Type B pancreatic cell (in vitro differentiated cells): Measurements from ENCODE around the gene APLP2. TPM values are rescaled to one million over a fixed set of nuclear protein-coding genes. Genes with fewer than 3 reads are reported as not detected.

Experiments
- DNase-seq: peaks from one replicate; pipeline ENCODE4 v3.0.0; 2021; ENCODE audit warnings: mixed read lengths; ENCODE audit not compliant: unreplicated experiment; ENCODE audit errors: extremely low spot score
- H3K27ac Mint-ChIP-seq: 2 replicates; pipeline ENCODE4 v1.8.0; 2021; ENCODE audit warnings: mild to moderate bottlenecking, mixed read lengths
- H3K27me3 Mint-ChIP-seq: 2 replicates; pipeline ENCODE4 v1.8.0; 2021; ENCODE audit warnings: mixed read lengths
- H3K36me3 Mint-ChIP-seq: 2 replicates; pipeline ENCODE4 v1.8.0; 2021; ENCODE audit warnings: mixed read lengths
- H3K4me1 Mint-ChIP-seq: one replicate; pipeline ENCODE4 v1.8.0; 2021; ENCODE audit warnings: mixed read lengths; ENCODE audit not compliant: unreplicated experiment
- H3K4me3 Mint-ChIP-seq: 2 replicates; pipeline ENCODE4 v1.8.0; 2021; ENCODE audit warnings: mild to moderate bottlenecking, mixed read lengths
- H3K9me3 Mint-ChIP-seq: 2 replicates; pipeline ENCODE4 v1.8.0; 2021; ENCODE audit warnings: mixed read lengths
- CTCF ChIP-seq: fragments of 200-600 bp; sonication (generic); conservative IDR thresholded peaks from 2 replicates; pipeline ENCODE4 v1.5.0; 2021; ENCODE audit warnings: antibody characterized with exemption, mild to moderate bottlenecking
- total RNA-seq: library from RNA; stranded (reverse); gene quantifications from 2 replicates; pipeline ENCODE4 v1.2.1, GENCODE V29; 2021; ENCODE audit warnings: low replicate concordance

Gene APLP2
- total RNA-seq, 1 donor from 2014 or later: 207 TPM

- Mint-ChIP-seq H3K27me3 (no peaks in the 10 kb centered on the region), H3K4me3 (no peak overlapping the region), H3K4me1 (peaks cover 16% of the 10 kb centered on the region), H3K9me3 (peaks cover 6% of the 10 kb centered on the region), H3K27ac (no peak overlapping the region), H3K36me3 (peaks cover 6% of the 10 kb centered on the region)
- DNase-seq: no peak
- TF ChIP-seq CTCF: no peak
These were observed 26.3 kb downstream of the APLP2 start for GRCh38 chr11:130096042-130096441.

GRCh38 chr11:130096823-130097222, 27.1 kb downstream of the APLP2 start:
- no peak for TF ChIP-seq CTCF
- peaks cover 21% of the 10 kb centered on the region for H3K4me1 Mint-ChIP-seq
- DNase-seq: no peak
- H3K9me3 Mint-ChIP-seq: peaks cover 6% of the 10 kb centered on the region
- H3K4me3 Mint-ChIP-seq: no peak overlapping the region
- no peaks in the 10 kb centered on the region for H3K27me3 Mint-ChIP-seq
- peaks cover 6% of the 10 kb centered on the region for H3K36me3 Mint-ChIP-seq
- H3K27ac Mint-ChIP-seq: no peak overlapping the region

DNA sequence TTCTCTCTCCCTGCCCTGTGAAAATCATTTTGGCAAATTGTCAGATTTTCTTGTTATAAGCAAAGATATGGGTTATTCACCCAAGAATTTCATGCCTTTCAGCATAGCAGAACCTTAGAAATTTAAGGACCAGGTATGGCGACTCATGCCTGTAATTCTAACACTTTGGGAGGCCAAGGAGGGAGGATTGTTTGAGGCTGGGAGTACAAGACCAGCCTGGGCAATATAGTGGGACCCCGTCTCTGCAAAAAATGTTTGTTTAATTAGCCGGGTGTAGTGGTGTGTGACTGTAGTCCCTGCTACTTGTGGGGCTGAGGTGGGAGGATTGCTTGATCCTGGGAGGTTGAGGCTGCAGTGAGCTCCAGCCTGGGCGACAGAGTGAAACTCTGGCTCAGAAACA, 27.6 kb downstream of the APLP2 start:
- no peak for DNase-seq
- Mint-ChIP-seq H3K4me1 (peaks cover 24% of the 10 kb centered on the region), H3K27me3 (no peaks in the 10 kb centered on the region)

GRCh38 chr11:130099356-130099755, 29.7 kb downstream of the APLP2 start:
- TF ChIP-seq CTCF: no peak
- H3K36me3 Mint-ChIP-seq: no peaks in the 10 kb centered on the region
- no peak overlapping the region for H3K4me3 Mint-ChIP-seq
- H3K9me3 Mint-ChIP-seq: no peaks in the 10 kb centered on the region
- no peaks in the 10 kb centered on the region for H3K27me3 Mint-ChIP-seq
- peak overlapping the region; percentile 8 for H3K27ac Mint-ChIP-seq
- peaks cover 41% of the 10 kb centered on the region for H3K4me1 Mint-ChIP-seq
- DNase-seq: no peak

More for the DNA sequence above, 27.6 kb downstream of the APLP2 start:
- peaks cover 6% of the 10 kb centered on the region for H3K9me3 Mint-ChIP-seq
- no peak for TF ChIP-seq CTCF
- H3K4me3 Mint-ChIP-seq: no peak overlapping the region
- H3K27ac Mint-ChIP-seq: no peak overlapping the region
- peaks cover 6% of the 10 kb centered on the region for H3K36me3 Mint-ChIP-seq

GRCh38 chr11:130100381-130101095, 30.8 kb downstream of the APLP2 start:
- H3K4me3 Mint-ChIP-seq: no peak overlapping the region
- no peak overlapping the region for H3K27ac Mint-ChIP-seq
- no peaks in the 10 kb centered on the region for H3K36me3 Mint-ChIP-seq
- H3K4me1 Mint-ChIP-seq: peaks cover 41% of the 10 kb centered on the region
- DNase-seq: no peak
- no peak for TF ChIP-seq CTCF
- H3K9me3 Mint-ChIP-seq: no peaks in the 10 kb centered on the region
- no peaks in the 10 kb centered on the region for H3K27me3 Mint-ChIP-seq
